BE2C (cell line): Measurements from ENCODE around the gene CRISP3. TPM values are rescaled to one million over a fixed set of nuclear protein-coding genes. Genes with fewer than 3 reads are reported as not detected.
A peak's percentile ranks its signal among the peaks of the same experiment; 100 is the strongest.

Experiments used
- DNase-seq: peaks from one replicate; pipeline ENCODE4 v3.0.0-alpha.2; 2020
- H3K27me3 ChIP-seq: fragments of 250-450 bp; sonication (Bioruptor Pico); 2 replicates; pipeline ENCODE4 v1.5.1; 2020; ENCODE audit warnings: mild to moderate bottlenecking
- H3K36me3 ChIP-seq: fragments of 250-450 bp; sonication (Bioruptor Pico); 2 replicates; pipeline ENCODE4 v1.5.1; 2020; ENCODE audit warnings: mild to moderate bottlenecking
- H3K4me1 ChIP-seq: fragments of 250-450 bp; sonication (Bioruptor Pico); 2 replicates; pipeline ENCODE4 v1.5.1; 2020
- H3K4me3 ChIP-seq: 2 replicates; pipeline ENCODE4 v1.5.1; 2011; ENCODE audit warnings: low read depth, low read length
- H3K9me3 ChIP-seq: fragments of 250-450 bp; sonication (Bioruptor Pico); 2 replicates; pipeline ENCODE4 v1.5.1; 2020
- CTCF ChIP-seq: IDR thresholded peaks from 2 replicates; pipeline ENCODE4 v1.5.1; 2012; ENCODE audit warnings: mild to moderate bottlenecking, low read depth, low read length
- polyA plus RNA-seq: library from polyadenylated mRNA; unstranded; fragments of >200 nt; gene quantifications from one replicate; pipeline ENCODE4 v1.2.1, GENCODE V29; 2012; ENCODE audit warnings: low read depth, missing spikeins; ENCODE audit not compliant: insufficient read length, insufficient read depth

The CRISP3 gene
- polyA plus RNA-seq: not detected

- no peak for TF ChIP-seq CTCF
- Histone ChIP-seq H3K4me3 (no peak within 1 kb of the TSS), H3K9me3 (no peaks in the 10 kb centered on the region), H3K4me1 (no peaks in the 10 kb centered on the region), H3K27me3 (no peaks in the 10 kb centered on the region), H3K36me3 (no peaks in the 10 kb centered on the region)
- DNase-seq: no peak
Observed at GRCh38 chr6:49744259-49744658, at the start of gene CRISP3. Gene CRISP3 (minus strand): TSS chr6:49744388. CDS start chr6:49744367, 21 bp downstream.

GRCh38 chr6:49790341-49790740, 46.2 kb upstream of the CRISP3 start:
- H3K27me3 ChIP-seq: no peaks in the 10 kb centered on the region
- DNase-seq: no peak
- TF ChIP-seq CTCF: no peak

GRCh38 chr6:49787176-49787575, 43.0 kb upstream of the CRISP3 start, which contains the start of gene PGK2:
Gene PGK2 (minus strand): TSS chr6:49787285. CDS start chr6:49787187, 98 bp downstream.
- H3K27me3 ChIP-seq: no peaks in the 10 kb centered on the region
- H3K4me3 ChIP-seq: no peak within 1 kb of the TSS
- no peaks in the 10 kb centered on the region for H3K36me3 ChIP-seq
- no peaks in the 10 kb centered on the region for H3K4me1 ChIP-seq
- H3K9me3 ChIP-seq: no peaks in the 10 kb centered on the region
- no peak for TF ChIP-seq CTCF
- peak; percentile 10 for DNase-seq

More at GRCh38 chr6:49790341-49790740, 46.2 kb upstream of the CRISP3 start:
- Histone ChIP-seq H3K4me3 (no peak overlapping the region), H3K36me3 (no peaks in the 10 kb centered on the region), H3K4me1 (no peaks in the 10 kb centered on the region), H3K9me3 (no peaks in the 10 kb centered on the region)

- Histone ChIP-seq H3K27me3 (no peaks in the 10 kb centered on the region), H3K9me3 (no peaks in the 10 kb centered on the region), H3K4me3 (no peak overlapping the region), H3K4me1 (no peaks in the 10 kb centered on the region), H3K36me3 (no peaks in the 10 kb centered on the region)
- TF ChIP-seq CTCF: no peak
- no peak for DNase-seq
Observed at GRCh38 chr6:49784272-49784671, 40.1 kb upstream of the CRISP3 start.

- no peaks in the 10 kb centered on the region for H3K4me1 ChIP-seq
- no peak for TF ChIP-seq CTCF
- H3K4me3 ChIP-seq: no peak overlapping the region
- no peaks in the 10 kb centered on the region for H3K9me3 ChIP-seq
- DNase-seq: no peak
- no peaks in the 10 kb centered on the region for H3K36me3 ChIP-seq
- no peaks in the 10 kb centered on the region for H3K27me3 ChIP-seq
Observed at GRCh38 chr6:49782725-49783124, 38.5 kb upstream of the CRISP3 start.

GRCh38 chr6:49782293-49782692, 38.1 kb upstream of the CRISP3 start:
- no peaks in the 10 kb centered on the region for H3K36me3 ChIP-seq
- no peaks in the 10 kb centered on the region for H3K9me3 ChIP-seq
- no peaks in the 10 kb centered on the region for H3K27me3 ChIP-seq
- no peak overlapping the region for H3K4me3 ChIP-seq
- TF ChIP-seq CTCF: no peak
- DNase-seq: no peak
- no peaks in the 10 kb centered on the region for H3K4me1 ChIP-seq
